ENCODE results near the gene LPCAT4.

Gene LPCAT4

DNA sequence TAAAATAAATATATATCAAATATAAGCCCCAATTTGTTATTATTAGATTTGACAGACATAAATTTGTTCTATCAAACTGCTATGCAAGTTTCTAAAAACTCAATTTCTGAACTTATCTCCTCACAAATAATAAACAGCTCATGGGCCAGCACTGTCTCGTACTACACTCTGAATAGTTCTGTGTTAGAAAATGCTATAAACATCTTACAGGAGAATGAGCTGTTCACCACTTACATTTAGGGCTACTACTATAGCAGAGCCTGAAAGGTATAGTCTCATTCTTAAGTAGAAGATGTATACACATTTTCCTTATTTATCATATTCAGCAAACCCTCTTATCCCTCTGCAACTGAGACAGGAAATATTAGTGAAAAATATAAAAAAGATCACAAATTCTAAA, 42.1 kb downstream of the LPCAT4 start:
- ChIA-PET POLR2A (no interaction called here), CTCF (interaction anchor here (1.0 to 2.1 kb wide), 4 partner anchors 11 to 76 kb away, joined by 3 to 8 read pairs (median 4); no protein-coding TSS in a partner anchor)
- Histone ChIP-seq H3K4me3 (ENCODE audit: control insufficient read depth in 1 of 7, extremely low read depth in 1 of 7, insufficient read depth in 4 of 7, low read depth in 2 of 7, low read length in 6 of 7) (no peak overlapping the region), H3K36me3 (ENCODE audit: control insufficient read depth in 4 of 4, insufficient read depth in 4 of 4, low read length in 3 of 4) (peaks cover 0 to 4% (median 1%) of the 10 kb centered on the region in 4 experiments), H3K4me1 (ENCODE audit: control extremely low read depth in 1 of 4, control insufficient read depth in 4 of 4, insufficient read depth in 4 of 4, low read length in 3 of 4) (peaks cover 11 to 38% (median 24%) of the 10 kb centered on the region in 4 experiments), H3K27ac (ENCODE audit: insufficient read depth in 1 of 2, low read depth in 1 of 2, low read length in 2 of 2, poor library complexity in 1 of 2, severe bottlenecking in 2 of 2) (no peak overlapping the region), H3K9me3 (ENCODE audit: control extremely low read depth in 1 of 5, control insufficient read depth in 4 of 5, insufficient read depth in 2 of 5, low read depth in 1 of 5, low read length in 4 of 5) (no peaks in the 10 kb centered on the region), H3K27me3 (replicated peaks in 2 of 5; ENCODE audit: control insufficient read depth in 4 of 5, insufficient read depth in 5 of 5, low read length in 4 of 5) (no peaks in the 10 kb centered on the region)
- WGBS (ENCODE audit: insufficient coverage) = no CpG with 5 or more reads among the region's 1 CpG
- DNase-seq = no peak

DNA sequence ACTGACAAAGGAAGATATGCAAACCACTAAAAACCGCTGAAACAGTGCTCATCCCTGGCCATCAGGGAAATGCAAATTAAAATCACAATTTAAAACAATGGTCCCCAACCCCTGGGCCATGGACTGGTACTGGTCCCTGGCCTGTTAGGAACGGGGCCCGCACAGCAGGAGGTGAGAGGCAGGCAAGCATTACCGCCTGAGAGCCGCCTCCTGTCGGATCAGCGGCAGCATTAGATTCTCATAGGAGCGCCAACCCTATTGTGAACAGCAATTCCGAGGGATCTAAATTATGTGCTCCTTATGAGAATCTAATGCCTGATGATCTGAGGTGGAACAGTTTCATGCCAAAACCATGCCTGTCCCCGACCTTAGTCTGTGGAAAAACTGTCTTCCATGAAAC, 43.8 kb downstream of the LPCAT4 start:
- POLR2A ChIA-PET = no interaction called here

DNA sequence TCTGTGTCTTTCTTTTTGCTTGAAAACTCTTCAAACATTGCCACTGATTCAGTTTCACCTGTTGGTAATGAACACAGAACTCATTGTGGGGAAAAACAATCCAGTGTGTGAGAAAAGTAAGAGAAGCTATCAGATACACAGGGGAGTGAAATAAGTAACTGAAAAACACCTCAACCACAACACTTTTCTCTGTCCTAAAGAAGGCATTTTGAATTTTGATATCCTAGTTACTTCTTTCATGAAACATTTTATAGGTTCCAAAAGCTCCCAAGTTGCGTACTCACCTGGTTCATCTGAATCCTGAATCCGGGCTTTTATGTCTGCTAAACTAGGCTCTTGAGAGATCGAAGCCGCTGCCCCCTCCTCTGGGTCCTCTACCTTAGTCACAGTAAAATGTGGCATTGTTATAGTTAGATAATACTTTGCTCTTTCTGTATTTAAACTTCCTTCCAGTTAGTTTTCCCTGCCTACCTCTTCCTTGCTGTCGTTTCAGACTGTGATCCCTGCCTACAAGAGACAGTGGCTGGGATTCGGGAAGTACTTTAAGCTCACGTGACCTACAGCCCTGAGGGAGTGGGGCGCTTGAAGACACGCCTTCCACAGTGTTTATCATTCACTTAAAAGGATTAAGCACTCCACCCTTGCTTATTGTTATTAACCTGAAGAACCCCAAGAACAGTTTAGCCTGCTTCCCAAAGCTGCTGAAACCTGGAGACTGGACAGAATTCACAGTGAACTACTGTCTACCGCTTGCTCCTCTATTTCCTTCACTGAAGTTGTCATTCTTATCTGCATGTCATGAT, 48.5 kb downstream of the LPCAT4 start:
- peak; percentile 52 to 74 (median 60) for DNase-seq
- Histone ChIP-seq H3K27ac (ENCODE audit: insufficient read depth in 1 of 2, low read depth in 1 of 2, low read length in 2 of 2, poor library complexity in 1 of 2, severe bottlenecking in 2 of 2) (peak overlapping the region; percentile 70 to 88), H3K4me1 (ENCODE audit: control extremely low read depth in 1 of 4, control insufficient read depth in 4 of 4, insufficient read depth in 4 of 4, low read length in 3 of 4) (peaks cover 7 to 55% (median 23%) of the 10 kb centered on the region in 4 experiments), H3K27me3 (replicated peaks in 2 of 5; ENCODE audit: control insufficient read depth in 4 of 5, insufficient read depth in 5 of 5, low read length in 4 of 5) (no peaks in the 10 kb centered on the region), H3K4me3 (ENCODE audit: control insufficient read depth in 1 of 7, extremely low read depth in 1 of 7, insufficient read depth in 4 of 7, low read depth in 2 of 7, low read length in 6 of 7) (peak overlapping the region in 6 of 7 experiments; percentile 69 to 88 (median 78)), H3K9me3 (ENCODE audit: control extremely low read depth in 1 of 5, control insufficient read depth in 4 of 5, insufficient read depth in 2 of 5, low read depth in 1 of 5, low read length in 4 of 5) (no peaks in the 10 kb centered on the region), H3K36me3 (ENCODE audit: control insufficient read depth in 4 of 4, insufficient read depth in 4 of 4, low read length in 3 of 4) (peaks cover 0 to 6% (median 2%) of the 10 kb centered on the region in 4 experiments)
- ChIA-PET CTCF (interaction anchor here (0.7 to 3.0 kb wide), 5 partner anchors 9 to 70 kb away, joined by 3 to 30 read pairs (median 5); partner anchors contain the start of gene LPCAT4), POLR2A (interaction anchor here (0.6 to 1.1 kb wide), 5 partner anchors 9 to 270 kb away, joined by 3 read pairs; no protein-coding TSS in a partner anchor)
- WGBS (ENCODE audit: insufficient coverage) = 7% methylated on average over 7 of the region's 10 CpGs

More for the DNA sequence above, 43.8 kb downstream of the LPCAT4 start:
- Histone ChIP-seq H3K4me1 (ENCODE audit: control extremely low read depth in 1 of 4, control insufficient read depth in 4 of 4, insufficient read depth in 4 of 4, low read length in 3 of 4) (peaks cover 9 to 30% (median 18%) of the 10 kb centered on the region in 4 experiments), H3K9me3 (ENCODE audit: control extremely low read depth in 1 of 5, control insufficient read depth in 4 of 5, insufficient read depth in 2 of 5, low read depth in 1 of 5, low read length in 4 of 5) (no peaks in the 10 kb centered on the region), H3K4me3 (ENCODE audit: control insufficient read depth in 1 of 7, extremely low read depth in 1 of 7, insufficient read depth in 4 of 7, low read depth in 2 of 7, low read length in 6 of 7) (no peak overlapping the region), H3K27ac (ENCODE audit: insufficient read depth in 1 of 2, low read depth in 1 of 2, low read length in 2 of 2, poor library complexity in 1 of 2, severe bottlenecking in 2 of 2) (no peak overlapping the region), H3K27me3 (replicated peaks in 2 of 5; ENCODE audit: control insufficient read depth in 4 of 5, insufficient read depth in 5 of 5, low read length in 4 of 5) (no peaks in the 10 kb centered on the region), H3K36me3 (ENCODE audit: control insufficient read depth in 4 of 4, insufficient read depth in 4 of 4, low read length in 3 of 4) (peaks cover 0 to 4% (median 0%) of the 10 kb centered on the region in 4 experiments)
- CTCF ChIA-PET = interaction anchor here (2.1 kb wide), 1 partner anchor 9 kb away, joined by 8 read pairs; no protein-coding TSS in a partner anchor
- 98% methylated on average over 6 of the region's 10 CpGs for WGBS (ENCODE audit: insufficient coverage)
- no peak for DNase-seq

DNA sequence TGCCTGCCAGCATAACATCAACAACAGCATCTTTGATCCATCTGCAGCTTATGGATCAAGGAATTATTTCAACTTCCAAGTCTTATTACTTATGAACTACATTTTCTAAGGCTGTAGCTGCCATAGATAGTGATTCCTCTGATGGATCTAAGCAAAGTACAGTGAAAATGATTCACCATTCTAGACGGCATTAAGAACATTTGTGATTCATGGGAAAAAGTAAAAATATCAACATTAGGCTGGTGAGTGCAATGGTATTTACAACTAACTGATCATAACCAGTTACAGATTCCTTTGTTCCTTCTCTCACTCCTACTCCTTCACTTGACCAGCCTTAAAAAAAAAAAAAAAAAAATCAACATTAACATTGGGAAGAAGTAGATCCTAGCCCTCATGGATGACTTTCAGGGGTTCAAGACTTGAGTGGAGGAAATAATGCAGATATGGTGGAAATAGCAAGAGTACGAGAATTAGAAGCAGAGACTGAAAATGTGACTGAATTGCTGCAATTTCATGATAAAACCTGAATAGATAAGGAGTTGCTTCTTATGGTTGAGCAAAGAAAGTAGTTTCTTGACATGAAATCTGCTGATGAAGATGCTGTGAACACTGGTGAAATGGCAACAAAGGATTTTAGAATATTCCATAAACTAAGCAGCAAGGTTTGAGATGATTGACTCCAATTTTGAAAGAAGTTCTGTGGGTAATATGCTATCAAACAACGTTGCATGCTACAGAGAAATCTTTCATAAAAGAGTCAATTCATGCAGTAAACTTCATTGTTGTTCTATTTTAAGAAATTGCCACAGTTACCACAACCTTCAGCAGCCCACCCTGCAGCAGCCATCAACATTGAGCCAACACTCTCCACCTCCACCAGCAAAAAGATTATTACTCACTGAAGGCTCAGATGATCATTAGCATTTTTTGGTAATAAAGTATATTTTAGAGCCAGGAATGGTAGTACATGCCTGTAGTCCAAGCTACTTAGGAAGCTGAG, 52.2 kb downstream of the LPCAT4 start:
- ChIA-PET POLR2A (interaction anchor here (0.6 kb wide), 1 partner anchor 13 kb away, joined by 4 read pairs; no protein-coding TSS in a partner anchor), CTCF (interaction anchor here (1.1 to 2.3 kb wide), 4 partner anchors 9 to 41 kb away, joined by 3 to 10 read pairs (median 6); partner anchors contain the start of gene SLC12A6)
- Histone ChIP-seq H3K36me3 (ENCODE audit: control insufficient read depth in 4 of 4, insufficient read depth in 4 of 4, low read length in 3 of 4) (peaks cover 0 to 10% (median 6%) of the 10 kb centered on the region in 4 experiments), H3K27me3 (replicated peaks in 2 of 5; ENCODE audit: control insufficient read depth in 4 of 5, insufficient read depth in 5 of 5, low read length in 4 of 5) (no peaks in the 10 kb centered on the region), H3K4me1 (ENCODE audit: control extremely low read depth in 1 of 4, control insufficient read depth in 4 of 4, insufficient read depth in 4 of 4, low read length in 3 of 4) (peaks cover 9 to 65% (median 29%) of the 10 kb centered on the region in 4 experiments), H3K4me3 (ENCODE audit: control insufficient read depth in 1 of 7, extremely low read depth in 1 of 7, insufficient read depth in 4 of 7, low read depth in 2 of 7, low read length in 6 of 7) (peak overlapping the region in 2 of 7 experiments; percentile 38 to 39), H3K9me3 (ENCODE audit: control extremely low read depth in 1 of 5, control insufficient read depth in 4 of 5, insufficient read depth in 2 of 5, low read depth in 1 of 5, low read length in 4 of 5) (no peaks in the 10 kb centered on the region), H3K27ac (ENCODE audit: insufficient read depth in 1 of 2, low read depth in 1 of 2, low read length in 2 of 2, poor library complexity in 1 of 2, severe bottlenecking in 2 of 2) (peak overlapping the region in 1 of 2 experiments; percentile 17)
- peak in 1 of 3 donors; percentile 55 for DNase-seq
- WGBS (ENCODE audit: insufficient coverage) = 57% methylated on average over 1 of the region's 3 CpGs

DNA sequence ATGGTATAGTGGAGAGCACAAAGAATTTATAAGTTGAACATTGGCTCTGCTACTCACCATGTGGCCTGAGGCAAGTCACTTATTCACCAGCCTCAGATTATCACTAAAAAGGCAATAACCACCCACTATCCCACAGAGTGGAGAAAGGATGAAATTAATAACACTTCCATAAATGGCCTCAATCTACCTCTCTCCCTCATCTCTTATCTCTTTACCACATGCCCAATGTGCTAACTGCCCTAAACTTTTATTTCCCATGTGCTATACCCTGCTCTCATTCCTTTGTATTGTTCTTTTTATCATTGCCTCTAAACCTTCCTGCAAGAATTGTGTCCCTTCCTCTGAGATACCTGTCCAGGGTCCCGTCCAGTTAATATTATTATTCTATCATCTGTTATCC, 55.4 kb downstream of the LPCAT4 start:
- peaks cover 3 to 40% (median 20%) of the 10 kb centered on the region in 4 experiments for H3K4me1 ChIP-seq (ENCODE audit: control extremely low read depth in 1 of 4, control insufficient read depth in 4 of 4, insufficient read depth in 4 of 4, low read length in 3 of 4)
- WGBS (ENCODE audit: insufficient coverage) = no CpG with 5 or more reads among the region's 1 CpG
- POLR2A ChIA-PET = no interaction called here

More for the DNA sequence above, 55.4 kb downstream of the LPCAT4 start:
- no peaks in the 10 kb centered on the region for H3K27me3 ChIP-seq (replicated peaks in 2 of 5; ENCODE audit: control insufficient read depth in 4 of 5, insufficient read depth in 5 of 5, low read length in 4 of 5)
- DNase-seq = no peak
- CTCF ChIA-PET = no interaction called here
- no peaks in the 10 kb centered on the region for H3K9me3 ChIP-seq (ENCODE audit: control extremely low read depth in 1 of 5, control insufficient read depth in 4 of 5, insufficient read depth in 2 of 5, low read depth in 1 of 5, low read length in 4 of 5)
- H3K36me3 ChIP-seq (ENCODE audit: control insufficient read depth in 4 of 4, insufficient read depth in 4 of 4, low read length in 3 of 4) = peaks cover 3 to 20% (median 9%) of the 10 kb centered on the region in 4 experiments
- H3K4me3 ChIP-seq (ENCODE audit: control insufficient read depth in 1 of 7, extremely low read depth in 1 of 7, insufficient read depth in 4 of 7, low read depth in 2 of 7, low read length in 6 of 7) = no peak overlapping the region
- H3K27ac ChIP-seq (ENCODE audit: insufficient read depth in 1 of 2, low read depth in 1 of 2, low read length in 2 of 2, poor library complexity in 1 of 2, severe bottlenecking in 2 of 2) = no peak overlapping the region

Data from common myeloid progenitor, CD34-positive (primary cell).